ENCODE results near the gene SENP6. TPM values are rescaled to one million over a fixed set of nuclear protein-coding genes. Genes with fewer than 3 reads are reported as not detected.

SENP6 gene
- total and polyA plus RNA-seq, 4 donors = 12.2 to 42.3 (median 26.8) TPM

GRCh38 chr6:75748003-75748742 is 146.5 kb downstream of the SENP6 start:
- Histone ChIP-seq H3K36me3 (ENCODE audit: control insufficient read depth in 4 of 4, insufficient read depth in 3 of 4, low read depth in 1 of 4, low read length in 3 of 4) (no peaks in the 10 kb centered on the region), H3K4me3 (ENCODE audit: low read depth in 1 of 3, low read length in 3 of 3) (peak overlapping the region; percentile 95 to 97 (median 97)), H3K27ac (ENCODE audit: low read depth in 1 of 2, low read length in 2 of 2) (peak overlapping the region; percentile 86), H3K4me1 (ENCODE audit: control insufficient read depth in 4 of 4, insufficient read depth in 4 of 4, low read length in 3 of 4) (peaks cover 0 to 8% (median 2%) of the 10 kb centered on the region in 4 donors), H3K27me3 (ENCODE audit: control insufficient read depth in 4 of 4, insufficient read depth in 4 of 4, low read length in 3 of 4) (no peaks in the 10 kb centered on the region), H3K9ac (ENCODE audit: low read depth in 1 of 2, low read length in 2 of 2) (peak overlapping the region; percentile 73 to 93), H3K9me3 (ENCODE audit: control insufficient read depth in 4 of 4, low read length in 3 of 4) (no peaks in the 10 kb centered on the region)
- DNase-seq (ENCODE audit: low spot score) = no peak
- TF ChIP-seq SP1 (IDR thresholded peaks at IDR 0.05) (no peak), GABPA (IDR thresholded peaks at IDR 0.05 in 1 of 2, conservative IDR thresholded peaks at IDR 0.05 in 1 of 2) (no peak), ATF3 (IDR thresholded peaks at IDR 0.05) (no peak), CTCF (IDR thresholded peaks at IDR 0.05; ENCODE audit: low read depth, low read length, missing input control) (no peak)
- 17% methylated on average over 17 of the region's 17 CpGs for WGBS

GRCh38 chr6:75748743-75749538 is 147.3 kb downstream of the SENP6 start, which contains the start of gene MYO6:
Gene MYO6 (plus strand): TSS chr6:75749239. CDS start chr6:75817548, 68,309 bp downstream.
- Histone ChIP-seq H3K9ac (ENCODE audit: low read depth in 1 of 2, low read length in 2 of 2) (peak within 1 kb of the TSS; percentile 87 to 93), H3K27me3 (ENCODE audit: control insufficient read depth in 4 of 4, insufficient read depth in 4 of 4, low read length in 3 of 4) (no peaks in the 10 kb centered on the region), H3K27ac (ENCODE audit: low read depth in 1 of 2, low read length in 2 of 2) (peak within 1 kb of the TSS; percentile 86 to 92), H3K36me3 (ENCODE audit: control insufficient read depth in 4 of 4, insufficient read depth in 3 of 4, low read depth in 1 of 4, low read length in 3 of 4) (no peaks in the 10 kb centered on the region), H3K4me3 (ENCODE audit: low read depth in 1 of 3, low read length in 3 of 3) (peak within 1 kb of the TSS; percentile 95 to 97 (median 97)), H3K4me1 (ENCODE audit: control insufficient read depth in 4 of 4, insufficient read depth in 4 of 4, low read length in 3 of 4) (peaks cover 0 to 8% (median 2%) of the 10 kb centered on the region in 4 donors), H3K9me3 (ENCODE audit: control insufficient read depth in 4 of 4, low read length in 3 of 4) (no peaks in the 10 kb centered on the region)
- TF ChIP-seq HNF4A (conservative IDR thresholded peaks at IDR 0.05) (peak in 1 of 2 donors; percentile 2), GABPA (IDR thresholded peaks at IDR 0.05 in 1 of 2, conservative IDR thresholded peaks at IDR 0.05 in 1 of 2) (no peak), YY1 (IDR thresholded peaks at IDR 0.05) (no peak), FOXA2 (IDR thresholded peaks at IDR 0.05) (no peak), ZBTB33 (IDR thresholded peaks at IDR 0.05) (no peak), TAF1 (conservative IDR thresholded peaks at IDR 0.05) (peak; percentile 12), JUND (IDR thresholded peaks at IDR 0.05) (no peak)
- WGBS = under 1% methylated on average over 97 of the region's 97 CpGs
- peak; percentile 61 for DNase-seq (ENCODE audit: low spot score)

- no peak for DNase-seq (ENCODE audit: low spot score)
- H3K36me3 ChIP-seq (ENCODE audit: control insufficient read depth in 4 of 4, insufficient read depth in 3 of 4, low read depth in 1 of 4, low read length in 3 of 4) = no peaks in the 10 kb centered on the region
- no peak overlapping the region for H3K4me3 ChIP-seq (ENCODE audit: low read depth in 1 of 3, low read length in 3 of 3)
- H3K9me3 ChIP-seq (ENCODE audit: control insufficient read depth in 4 of 4, low read length in 3 of 4) = no peaks in the 10 kb centered on the region
- no peak overlapping the region for H3K9ac ChIP-seq (ENCODE audit: low read depth in 1 of 2, low read length in 2 of 2)
- H3K27ac ChIP-seq (ENCODE audit: low read depth in 1 of 2, low read length in 2 of 2) = no peak overlapping the region
- WGBS = 72% methylated on average over 2 of the region's 2 CpGs
- H3K27me3 ChIP-seq (ENCODE audit: control insufficient read depth in 4 of 4, insufficient read depth in 4 of 4, low read length in 3 of 4) = no peaks in the 10 kb centered on the region
- peaks cover 0 to 8% (median 2%) of the 10 kb centered on the region in 4 donors for H3K4me1 ChIP-seq (ENCODE audit: control insufficient read depth in 4 of 4, insufficient read depth in 4 of 4, low read length in 3 of 4)
- TF ChIP-seq MAX (IDR thresholded peaks at IDR 0.05) (no peak), HNF4A (conservative IDR thresholded peaks at IDR 0.05) (no peak), ATF3 (IDR thresholded peaks at IDR 0.05) (no peak), YY1 (IDR thresholded peaks at IDR 0.05) (no peak), CTCF (IDR thresholded peaks at IDR 0.05; ENCODE audit: low read depth, low read length, missing input control) (no peak), GABPA (IDR thresholded peaks at IDR 0.05 in 1 of 2, conservative IDR thresholded peaks at IDR 0.05 in 1 of 2) (no peak), TAF1 (conservative IDR thresholded peaks at IDR 0.05) (no peak), EGR1 (IDR thresholded peaks at IDR 0.05; ENCODE audit: low read depth in 2 of 2) (no peak), ZBTB33 (IDR thresholded peaks at IDR 0.05) (no peak), JUND (IDR thresholded peaks at IDR 0.05) (no peak)
Observed at GRCh38 chr6:75751443-75751842, 149.8 kb downstream of the SENP6 start.

Data from liver (tissue), 9 donors.